ENCODE measurements around the gene ITPR2.

DNA sequence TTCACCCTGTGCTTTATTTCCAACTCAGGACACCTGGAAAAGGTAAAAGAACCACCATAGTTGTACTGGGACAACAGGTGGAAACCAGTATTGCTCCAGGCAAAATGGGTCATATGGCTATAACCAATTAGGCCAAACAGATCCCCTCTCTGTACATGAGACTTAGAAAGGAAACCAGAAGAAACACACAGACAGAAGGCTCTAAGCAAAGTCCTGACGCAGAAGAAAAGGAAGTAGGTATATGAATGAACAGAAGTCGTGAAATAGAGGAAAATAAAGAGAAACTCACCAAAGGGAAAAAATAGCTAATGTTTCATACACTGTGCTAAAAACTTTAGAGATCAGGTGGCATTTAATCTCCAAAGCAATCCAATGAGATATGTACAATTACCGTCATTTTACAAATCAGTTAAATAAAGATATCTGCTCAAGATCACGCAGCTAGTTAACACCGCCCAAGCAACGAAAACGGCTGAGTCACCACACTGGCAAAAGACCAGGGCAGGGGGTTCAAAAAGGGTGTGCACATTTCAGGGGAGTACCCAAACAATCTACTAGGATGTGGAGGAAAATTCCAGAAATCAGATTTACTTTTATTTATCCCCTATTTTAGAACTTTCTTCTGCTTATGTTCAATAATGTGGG lies 82.3 kb downstream of the ITPR2 start:
- TF ChIP-seq, protein P1, sequence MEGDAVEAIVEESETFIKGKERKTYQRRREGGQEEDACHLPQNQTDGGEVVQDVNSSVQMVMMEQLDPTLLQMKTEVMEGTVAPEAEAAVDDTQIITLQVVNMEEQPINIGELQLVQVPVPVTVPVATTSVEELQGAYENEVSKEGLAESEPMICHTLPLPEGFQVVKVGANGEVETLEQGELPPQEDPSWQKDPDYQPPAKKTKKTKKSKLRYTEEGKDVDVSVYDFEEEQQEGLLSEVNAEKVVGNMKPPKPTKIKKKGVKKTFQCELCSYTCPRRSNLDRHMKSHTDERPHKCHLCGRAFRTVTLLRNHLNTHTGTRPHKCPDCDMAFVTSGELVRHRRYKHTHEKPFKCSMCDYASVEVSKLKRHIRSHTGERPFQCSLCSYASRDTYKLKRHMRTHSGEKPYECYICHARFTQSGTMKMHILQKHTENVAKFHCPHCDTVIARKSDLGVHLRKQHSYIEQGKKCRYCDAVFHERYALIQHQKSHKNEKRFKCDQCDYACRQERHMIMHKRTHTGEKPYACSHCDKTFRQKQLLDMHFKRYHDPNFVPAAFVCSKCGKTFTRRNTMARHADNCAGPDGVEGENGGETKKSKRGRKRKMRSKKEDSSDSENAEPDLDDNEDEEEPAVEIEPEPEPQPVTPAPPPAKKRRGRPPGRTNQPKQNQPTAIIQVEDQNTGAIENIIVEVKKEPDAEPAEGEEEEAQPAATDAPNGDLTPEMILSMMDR (IDR thresholded peaks at IDR 0.05): no peak
- no peak for TF ChIP-seq POLR2A (IDR thresholded peaks at IDR 0.05)
- no peak for TF ChIP-seq EP300 (IDR thresholded peaks at IDR 0.05)

Data from tibial nerve (tissue), 4 donors.